Endothelial cell of umbilical vein (primary cell): ENCODE results near the gene GLI1.

Experiments
- CTCF ChIP-seq, 2 donors: IDR thresholded peaks; 1 replicate in 1 of 2; 2 replicates in 1 of 2; pipeline ENCODE4 v1.5.1; 2011; ENCODE audit warnings: low read length in 2 of 2, mild to moderate bottlenecking in 2 of 2, moderate library complexity in 2 of 2, control low read depth in 1 of 2, inconsistent platforms in 1 of 2, low read depth in 1 of 2; ENCODE audit not compliant: insufficient read depth in 1 of 2; ENCODE audit errors: extremely low read depth in 1 of 2
- EZH2 ChIP-seq: IDR thresholded peaks from 2 replicates; pipeline ENCODE4 v1.6.1; 2012; ENCODE audit warnings: borderline replicate concordance, low read depth, mild to moderate bottlenecking, moderate library complexity, low read length, inconsistent platforms; ENCODE audit not compliant: severe bottlenecking
- FOS ChIP-seq: IDR thresholded peaks from 2 replicates; pipeline ENCODE4 v1.6.1; 2011; ENCODE audit warnings: mild to moderate bottlenecking, low read length, moderate library complexity, borderline replicate concordance; ENCODE audit not compliant: insufficient read depth
- GATA2 ChIP-seq: IDR thresholded peaks from 2 replicates; pipeline ENCODE4 v1.7.0; 2011; ENCODE audit warnings: low read depth, mild to moderate bottlenecking, moderate library complexity, mixed read lengths, low read length; ENCODE audit not compliant: insufficient read length, insufficient read depth
- POLR2A ChIP-seq: IDR thresholded peaks from 2 replicates; pipeline ENCODE4 v1.6.1; 2012; ENCODE audit warnings: low read depth, mild to moderate bottlenecking, control low read depth, low read length

GRCh38 chr12:57455374-57456144, 4.0 kb upstream of the GLI1 start:
- no peak for TF ChIP-seq POLR2A
- TF ChIP-seq CTCF (IDR thresholded peaks at IDR 0.05; ENCODE audit: extremely low read depth in 1 of 2, insufficient read depth in 1 of 2, low read depth in 1 of 2, low read length in 2 of 2), result no peak
- TF ChIP-seq FOS, result no peak
- TF ChIP-seq GATA2, result no peak
- TF ChIP-seq EZH2, result no peak
